ENCODE measurements around the gene RAB1B.
"Not testable (repeated sequence)": the region's sequence is repeated elsewhere in the genome, so short reads cannot be mapped to it uniquely, and the experiment has no call there.

The RAB1B gene

DNA sequence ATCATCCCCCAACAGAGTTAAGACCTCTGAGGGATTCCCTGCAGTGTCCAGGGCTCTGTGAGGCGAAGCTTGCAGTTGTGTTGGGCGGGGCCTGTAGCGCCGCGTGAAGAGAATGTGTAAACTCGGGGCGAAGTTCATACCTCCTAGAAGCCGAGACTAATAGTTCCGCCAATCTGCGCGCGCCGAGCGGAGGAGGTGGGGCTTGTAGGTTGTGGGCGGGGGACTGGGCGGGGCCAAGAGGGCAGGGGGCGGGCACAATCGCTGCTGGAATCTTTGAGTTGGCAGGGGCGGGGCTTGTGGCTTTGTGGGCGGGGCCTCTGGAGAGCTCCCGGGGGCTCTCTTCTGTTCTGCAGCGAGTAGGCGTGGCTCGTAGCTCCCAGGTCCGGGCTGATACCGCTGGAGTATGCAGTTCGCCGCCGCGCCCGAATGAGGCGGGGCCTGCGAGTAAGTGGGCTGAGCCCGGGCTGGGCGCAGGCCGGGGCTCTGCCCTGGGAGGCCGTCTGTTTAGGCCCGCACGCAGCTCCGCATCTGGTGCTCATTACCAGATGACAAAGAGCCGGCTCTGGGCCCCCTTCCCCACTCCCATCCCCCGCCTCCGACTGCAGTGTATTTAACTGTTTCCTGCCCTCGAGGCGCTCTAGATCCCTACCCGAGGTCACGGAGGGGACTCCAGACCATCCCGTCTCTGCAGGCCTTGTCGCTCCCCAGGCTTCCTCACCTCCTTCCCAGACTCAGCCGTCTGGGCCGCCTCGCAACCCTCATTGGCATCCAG is 44.3 kb downstream of the RAB1B start:
- Mint-ChIP-seq H3K4me3 (peak overlapping the region; percentile 88), H3K9me3 (no peaks in the 10 kb centered on the region), H3K4me1 (peaks cover 43% of the 10 kb centered on the region), H3K27ac (peak overlapping the region; percentile 96), H3K36me3 (no peaks in the 10 kb centered on the region)
- ATAC-seq (peak; percentile 85), DNase-seq (ENCODE audit: low spot score in 2 of 2) (peak; percentile 96 to 99)

- ATAC-seq = no peak
- peaks cover 51% of the 10 kb centered on the region for H3K4me1 Mint-ChIP-seq
- H3K4me3 Mint-ChIP-seq = peak overlapping the region; percentile 88
Measured at GRCh38 chr11:66313321-66314185, 45.1 kb downstream of the RAB1B start.

DNA sequence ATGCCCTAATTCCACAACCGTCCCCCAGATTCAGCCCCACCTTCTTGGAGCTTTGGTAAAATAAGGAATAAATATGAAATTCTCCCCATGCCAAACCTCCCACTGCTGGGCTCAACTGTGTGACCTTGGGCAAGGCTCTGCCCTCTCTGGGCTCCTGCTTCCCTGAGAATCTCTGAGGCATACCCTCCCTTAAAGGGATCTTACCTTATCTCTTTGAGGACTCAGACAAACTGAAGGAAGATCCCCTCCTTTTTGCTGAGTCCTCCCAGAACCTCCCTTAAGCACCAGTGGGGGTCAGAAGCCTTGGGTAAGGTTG is 45.7 kb downstream of the RAB1B start:
- ATAC-seq (no peak), DNase-seq (ENCODE audit: low spot score in 2 of 2) (no peak)
- Mint-ChIP-seq H3K9me3 (no peaks in the 10 kb centered on the region), H3K4me1 (peaks cover 57% of the 10 kb centered on the region), H3K27ac (peak overlapping the region; percentile 73), H3K36me3 (no peaks in the 10 kb centered on the region), H3K4me3 (peak overlapping the region; percentile 88)

More at GRCh38 chr11:66313321-66314185, 45.1 kb downstream of the RAB1B start:
- Mint-ChIP-seq H3K9me3 (no peaks in the 10 kb centered on the region), H3K27ac (peak overlapping the region; percentile 96), H3K36me3 (no peaks in the 10 kb centered on the region)
- DNase-seq (ENCODE audit: low spot score in 2 of 2) = no peak

DNA sequence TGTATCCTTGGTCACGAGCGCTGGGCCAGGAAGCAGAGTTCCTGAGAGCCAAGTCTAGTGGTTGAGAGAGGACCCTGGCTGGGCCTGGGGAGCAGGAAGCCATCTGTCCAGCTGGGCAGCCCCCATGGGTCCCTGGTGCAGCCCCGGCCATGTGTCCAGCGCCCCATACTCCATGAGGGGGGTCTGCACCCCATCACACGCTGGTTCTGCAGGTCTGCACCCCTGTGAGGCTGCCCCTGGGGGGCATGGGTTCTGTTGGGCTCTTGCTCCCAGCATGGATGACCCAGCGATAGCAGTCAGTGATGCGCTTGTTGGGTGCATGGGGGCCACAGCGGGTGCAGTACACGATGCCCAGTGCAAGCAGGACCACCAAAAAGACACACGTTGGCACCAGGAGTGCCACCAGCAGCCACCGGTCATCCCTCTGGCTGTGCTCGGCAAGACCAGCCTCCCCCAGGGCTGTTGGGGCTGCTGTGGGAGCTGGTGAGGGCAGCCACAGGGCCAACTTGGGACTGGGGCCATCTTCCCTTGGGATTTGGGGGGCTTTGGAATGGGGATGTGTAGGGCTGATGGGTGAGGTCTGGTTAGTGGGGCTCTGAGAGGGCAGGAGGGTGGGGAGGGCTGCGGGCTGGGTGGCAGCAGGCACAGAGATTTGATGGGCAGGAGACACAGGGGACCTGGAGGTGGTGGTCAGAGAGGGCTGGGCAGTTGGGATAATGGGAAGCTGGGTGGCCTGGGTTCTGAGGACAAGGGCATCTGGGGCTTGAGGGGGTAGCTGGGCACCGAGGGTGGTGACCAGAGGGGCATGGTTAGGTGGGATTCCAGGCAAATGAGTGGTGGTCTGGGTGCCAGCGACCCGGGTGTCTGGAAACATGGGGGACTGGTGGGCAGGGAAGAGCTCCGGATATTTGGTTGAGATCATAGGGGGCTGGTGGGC is 46.4 kb downstream of the RAB1B start:
- Mint-ChIP-seq H3K27ac (peak overlapping the region; percentile 81), H3K9me3 (no peaks in the 10 kb centered on the region), H3K4me3 (peak overlapping the region; percentile 88), H3K4me1 (peaks cover 61% of the 10 kb centered on the region), H3K36me3 (no peaks in the 10 kb centered on the region)
- DNase-seq (ENCODE audit: low spot score in 2 of 2) = no peak
- ATAC-seq = no peak

DNA sequence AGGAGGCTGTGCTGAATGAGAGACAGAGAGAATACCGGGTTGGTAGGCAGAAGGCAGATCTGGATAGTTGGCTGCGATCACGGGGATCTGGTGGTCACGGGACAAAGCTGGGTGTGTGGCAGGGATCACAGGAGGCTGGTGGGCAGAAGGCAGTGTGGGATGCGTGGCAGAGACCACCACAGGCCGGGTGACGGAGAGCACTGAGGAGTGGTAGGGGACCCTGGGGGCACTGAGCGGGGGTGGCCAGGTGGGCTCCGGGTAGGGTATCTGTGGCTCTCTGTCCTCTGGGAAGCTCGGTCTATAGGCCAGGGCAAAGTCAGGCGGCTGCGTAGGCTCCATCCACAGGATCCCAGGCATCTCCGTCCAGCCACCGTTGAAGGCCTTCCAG is 47.1 kb downstream of the RAB1B start:
- Mint-ChIP-seq H3K27ac (peak overlapping the region; percentile 81), H3K4me1 (peaks cover 61% of the 10 kb centered on the region)

DNA sequence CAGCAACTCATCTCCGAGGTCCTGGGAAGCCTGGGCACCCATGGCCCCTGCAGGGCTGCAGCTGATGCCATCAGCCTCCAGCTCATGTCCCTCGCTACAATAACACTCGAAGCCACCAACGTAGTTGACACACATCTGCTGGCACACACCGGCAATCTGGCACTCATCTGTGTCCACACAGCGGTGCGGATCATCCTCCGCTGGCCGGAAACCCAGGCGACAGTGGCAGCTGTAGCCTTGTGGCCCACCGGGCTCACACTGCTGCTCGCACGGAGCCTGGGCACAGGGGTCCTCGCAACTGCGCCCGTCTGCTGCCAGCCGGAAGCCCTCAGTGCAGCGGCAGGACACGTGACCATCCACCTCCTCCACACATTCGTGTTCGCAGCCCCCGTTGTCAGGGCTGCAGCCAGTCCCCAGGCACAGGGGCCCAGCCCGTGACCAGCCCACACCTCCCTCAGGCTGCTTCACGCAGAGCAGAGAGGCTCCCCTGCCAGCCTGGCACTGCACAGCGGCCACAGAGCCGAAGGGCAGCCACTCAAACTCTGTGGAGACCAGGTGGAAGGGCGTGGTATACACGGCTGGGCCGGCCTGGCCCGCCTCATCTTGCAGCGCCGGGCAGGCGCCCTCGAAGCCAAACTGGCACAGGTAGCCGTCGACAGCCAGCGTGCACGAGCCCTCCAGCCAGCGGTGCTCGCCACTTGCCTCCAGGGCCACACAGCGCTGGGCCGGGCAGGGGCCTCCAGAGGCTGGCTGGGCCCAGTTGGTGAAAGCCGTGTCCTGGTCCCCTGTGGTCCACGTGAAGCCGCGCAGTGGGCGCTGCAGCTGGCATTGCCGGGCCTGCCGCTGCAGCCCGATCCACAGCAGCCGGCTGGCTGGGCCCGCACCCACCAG is 47.7 kb downstream of the RAB1B start:
- DNase-seq (ENCODE audit: low spot score in 2 of 2) (no peak), ATAC-seq (no peak)
- H3K9me3 Mint-ChIP-seq = no peaks in the 10 kb centered on the region
- peak overlapping the region; percentile 81 for H3K27ac Mint-ChIP-seq
- H3K36me3 Mint-ChIP-seq = no peaks in the 10 kb centered on the region
- H3K4me3 Mint-ChIP-seq = peak overlapping the region; percentile 88
- H3K4me1 Mint-ChIP-seq = peaks cover 61% of the 10 kb centered on the region

More for the DNA sequence above, 47.1 kb downstream of the RAB1B start:
- H3K4me3 Mint-ChIP-seq = peak overlapping the region; percentile 88
- DNase-seq (ENCODE audit: low spot score in 2 of 2) (no peak), ATAC-seq (no peak)
- no peaks in the 10 kb centered on the region for H3K36me3 Mint-ChIP-seq
- H3K9me3 Mint-ChIP-seq = no peaks in the 10 kb centered on the region

DNA sequence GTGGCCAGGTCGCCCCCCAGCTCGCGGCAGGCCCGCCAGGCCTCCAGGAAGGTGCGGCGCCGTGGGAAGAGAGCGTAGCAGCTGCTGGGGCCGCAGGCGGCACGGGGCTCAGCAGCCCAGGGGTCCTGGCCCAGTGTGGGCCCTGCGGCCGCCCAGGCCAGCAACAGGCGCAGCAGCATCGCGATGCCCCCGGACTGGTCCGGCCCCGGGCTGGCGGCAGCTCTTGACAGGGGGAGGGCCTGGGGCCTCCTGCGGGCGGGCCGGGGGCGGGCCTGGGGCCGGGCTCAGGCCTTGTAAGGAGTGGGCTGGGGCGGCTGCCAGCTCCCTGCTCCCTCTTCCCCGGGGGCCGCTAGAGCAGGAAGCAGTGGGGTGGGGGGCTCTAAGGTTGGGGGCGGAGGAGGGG is 48.4 kb downstream of the RAB1B start, which contains the start of gene CD248:
Gene CD248 (minus strand): TSS at position 196 of the 403 bp plus-strand sequence. CDS start 17 bp downstream, at position 179.
- Mint-ChIP-seq H3K4me1 (peaks cover 58% of the 10 kb centered on the region), H3K36me3 (no peaks in the 10 kb centered on the region), H3K27ac (peak within 1 kb of the TSS; percentile 81), H3K4me3 (peak within 1 kb of the TSS; percentile 88), H3K9me3 (no peaks in the 10 kb centered on the region)
- no peak for ATAC-seq
- DNase-seq (ENCODE audit: low spot score in 2 of 2) = no peak

DNA sequence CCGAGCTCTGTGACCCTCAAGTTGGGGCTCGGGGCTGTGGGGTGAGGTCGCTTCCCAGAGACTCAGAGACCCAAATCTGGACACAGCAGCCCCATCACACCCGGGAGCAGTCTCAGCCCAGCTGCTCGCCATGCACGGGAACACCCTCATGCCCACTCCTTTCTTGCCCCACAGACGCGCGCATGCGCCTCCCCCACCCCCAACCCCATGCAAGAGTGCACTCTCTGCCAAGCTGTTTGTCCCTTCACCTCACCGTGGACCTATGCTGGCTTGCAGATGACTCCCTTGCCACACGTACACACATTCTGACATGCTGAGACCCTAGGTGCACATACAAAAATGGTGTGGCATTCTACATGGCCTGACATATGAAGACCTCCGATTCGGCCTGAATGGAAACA is 48.9 kb downstream of the RAB1B start:
- DNase-seq (ENCODE audit: low spot score in 2 of 2) (peak in 1 of 2 donors; percentile 66), ATAC-seq (peak; percentile 11)
- Mint-ChIP-seq H3K36me3 (no peaks in the 10 kb centered on the region), H3K4me1 (peaks cover 56% of the 10 kb centered on the region), H3K9me3 (no peaks in the 10 kb centered on the region), H3K27ac (peak overlapping the region; percentile 63), H3K4me3 (peak overlapping the region; percentile 46)

DNA sequence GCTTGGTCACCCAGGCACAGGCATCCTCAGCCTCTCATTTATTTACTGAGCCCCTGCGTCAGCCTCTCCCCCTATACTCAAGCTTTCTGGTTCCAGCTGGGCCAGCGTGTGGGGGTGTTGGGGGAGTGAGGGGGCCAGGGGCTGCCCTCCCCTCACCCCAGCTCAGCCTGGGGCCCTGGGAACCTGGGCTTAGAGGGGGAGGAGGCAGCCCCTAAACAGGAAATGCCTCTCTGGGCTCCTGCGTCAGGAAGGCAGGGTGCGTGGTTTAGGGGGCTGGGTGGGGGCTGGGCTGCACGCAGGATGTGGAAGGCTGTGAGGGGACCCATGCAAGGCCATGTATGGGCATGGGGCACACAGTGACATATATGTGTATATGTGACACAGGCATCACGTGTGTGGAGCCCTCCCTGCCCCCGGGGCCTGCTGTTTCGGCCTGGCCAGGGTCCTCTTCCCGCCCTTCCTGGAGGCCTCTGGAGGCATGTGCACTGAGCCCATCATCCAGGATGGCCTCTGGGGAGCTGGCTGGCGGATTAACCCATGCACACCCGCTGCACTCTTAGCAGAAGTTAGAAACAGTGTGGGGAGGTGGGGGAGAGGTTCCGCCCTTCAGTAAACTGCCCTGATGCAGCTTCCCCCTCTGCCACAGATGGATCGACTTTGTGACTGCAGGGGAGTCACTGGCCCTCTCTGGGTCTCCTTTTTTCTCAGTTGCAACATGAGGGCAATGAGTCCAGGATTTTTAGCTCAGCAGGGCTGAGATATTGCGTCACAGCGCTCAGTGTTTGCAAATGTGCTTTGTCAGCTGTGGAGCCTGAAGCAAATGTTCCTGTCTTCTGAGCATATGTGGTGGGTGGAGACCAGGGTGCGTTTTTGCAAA is 49.5 kb downstream of the RAB1B start:
- Mint-ChIP-seq H3K9me3 (no peaks in the 10 kb centered on the region), H3K36me3 (no peaks in the 10 kb centered on the region), H3K4me1 (peaks cover 60% of the 10 kb centered on the region), H3K4me3 (peak overlapping the region; percentile 46), H3K27ac (peak overlapping the region; percentile 88)
- ATAC-seq (peak; percentile 69), DNase-seq (ENCODE audit: low spot score in 2 of 2) (peak in 1 of 2 donors; percentile 65)

GRCh38 chr11:66318600-66318970 is 50.1 kb downstream of the RAB1B start:
- Mint-ChIP-seq H3K4me3 (peak overlapping the region; percentile 46), H3K27ac (peak overlapping the region; percentile 88), H3K9me3 (no peaks in the 10 kb centered on the region), H3K4me1 (peaks cover 66% of the 10 kb centered on the region), H3K36me3 (no peaks in the 10 kb centered on the region)
- DNase-seq (ENCODE audit: low spot score in 2 of 2) (no peak), ATAC-seq (no peak)

- not testable (repeated sequence) for DNase-seq (ENCODE audit: low spot score in 2 of 2); H3K36me3 Mint-ChIP-seq; H3K27ac Mint-ChIP-seq; H3K4me3 Mint-ChIP-seq; ATAC-seq; H3K9me3 Mint-ChIP-seq
- peaks cover 59% of the 10 kb centered on the region for H3K4me1 Mint-ChIP-seq
Measured at GRCh38 chr11:66320289-66320688, 51.9 kb downstream of the RAB1B start.

DNA sequence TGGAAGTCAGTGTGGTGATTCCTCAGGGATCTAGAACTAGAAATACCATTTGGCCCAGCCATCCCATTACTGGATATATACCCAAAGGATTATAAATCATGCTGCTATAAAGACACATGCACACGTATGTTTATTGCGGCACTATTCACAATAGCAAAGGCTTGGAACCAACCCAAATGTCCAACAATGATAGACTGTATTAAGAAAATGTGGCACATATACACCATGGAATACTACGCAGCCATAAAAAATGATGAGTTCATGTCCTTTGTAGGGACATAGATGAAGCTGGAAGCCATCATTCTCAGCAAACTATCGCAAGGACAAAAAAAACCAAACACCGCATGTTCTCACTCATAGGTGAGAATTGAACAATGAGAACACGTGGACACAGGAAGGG is 52.3 kb downstream of the RAB1B start:
- H3K36me3 Mint-ChIP-seq; DNase-seq (ENCODE audit: low spot score in 2 of 2); H3K4me3 Mint-ChIP-seq; ATAC-seq; H3K27ac Mint-ChIP-seq; H3K9me3 Mint-ChIP-seq: not testable (repeated sequence)
- H3K4me1 Mint-ChIP-seq = peaks cover 57% of the 10 kb centered on the region

DNA sequence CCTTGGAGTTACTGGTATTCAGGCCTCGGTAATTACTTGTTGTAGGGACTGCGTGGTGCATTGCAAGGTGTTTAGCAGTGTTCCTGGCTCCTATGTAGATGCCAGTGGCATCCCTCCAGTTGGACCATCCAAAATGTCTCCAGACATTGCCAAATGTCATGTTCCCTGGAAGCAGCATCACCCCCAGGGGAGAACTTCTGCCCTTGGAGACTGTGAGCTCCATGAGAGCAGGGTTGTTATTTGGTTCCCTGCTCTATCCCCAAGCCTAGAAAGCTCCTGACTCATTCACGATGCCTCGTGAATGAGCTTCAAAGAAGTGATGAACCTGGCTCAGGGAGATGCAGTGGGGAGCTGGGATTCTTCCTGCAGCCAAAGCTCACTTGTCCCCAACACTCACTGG is 53.2 kb downstream of the RAB1B start:
- Mint-ChIP-seq H3K4me1 (peaks cover 62% of the 10 kb centered on the region), H3K4me3 (no peak overlapping the region), H3K9me3 (no peaks in the 10 kb centered on the region), H3K27ac (no peak overlapping the region), H3K36me3 (no peaks in the 10 kb centered on the region)
- no peak for ATAC-seq
- no peak for DNase-seq (ENCODE audit: low spot score in 2 of 2)
